ENCODE results near the gene CREB3L2.
A peak's percentile ranks its signal among the peaks of the same experiment; 100 is the strongest.

The CREB3L2 gene

DNA sequence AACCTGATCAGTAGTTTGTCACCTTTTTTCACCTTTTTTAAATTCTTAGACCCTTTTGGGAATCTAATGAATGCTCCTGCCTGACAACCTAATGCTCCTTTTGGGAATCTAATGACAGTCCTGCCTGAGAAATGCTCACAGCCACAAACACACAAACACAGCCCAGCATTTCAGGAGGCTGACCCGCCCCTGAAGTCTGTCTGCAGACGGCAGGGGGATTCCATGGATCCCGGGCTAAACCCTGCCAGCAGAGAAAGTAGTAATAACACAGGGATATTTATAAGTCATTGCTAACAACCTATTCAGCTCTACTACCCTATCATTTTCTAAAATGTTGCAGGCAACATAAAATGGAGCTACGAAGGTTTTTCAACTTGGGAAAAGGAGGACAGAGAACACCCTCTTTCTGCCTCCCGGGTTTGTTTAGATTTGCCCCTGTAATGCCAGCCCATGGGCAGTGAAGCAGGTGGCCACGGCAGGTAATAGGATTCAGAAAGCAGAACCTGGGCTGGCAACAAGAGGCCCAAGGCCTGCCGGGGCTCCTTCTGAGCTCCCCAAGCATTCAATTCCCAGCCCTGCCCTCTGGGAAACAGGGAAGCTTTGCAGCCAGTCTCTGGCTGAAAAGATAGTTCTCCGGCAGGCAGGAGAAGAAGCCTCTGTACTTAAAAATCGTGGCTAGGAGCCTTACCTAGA lies 65.2 kb downstream of the CREB3L2 start:
- peak overlapping the region; percentile 56 to 67 for H3K27ac ChIP-seq (ENCODE audit: low read depth in 2 of 2, low read length in 2 of 2)

GRCh38 chr7:137935884-137936508 lies 65.9 kb downstream of the CREB3L2 start:
- H3K9ac ChIP-seq (ENCODE audit: low read depth in 1 of 2, low read length in 2 of 2): no peak overlapping the region
- peak overlapping the region; percentile 56 to 67 for H3K27ac ChIP-seq (ENCODE audit: low read depth in 2 of 2, low read length in 2 of 2)
- H3K36me3 ChIP-seq (ENCODE audit: control insufficient read depth in 2 of 2, insufficient read depth in 2 of 2, low read length in 2 of 2): no peaks in the 10 kb centered on the region
- H3K4me3 ChIP-seq (ENCODE audit: low read length in 2 of 2): peak overlapping the region; percentile 28 to 66
- no peaks in the 10 kb centered on the region for H3K9me3 ChIP-seq (ENCODE audit: control insufficient read depth in 2 of 2, low read length in 2 of 2)
- peaks cover 30 to 42% of the 10 kb centered on the region in 2 donors for H3K4me1 ChIP-seq (ENCODE audit: control insufficient read depth in 2 of 2, insufficient read depth in 2 of 2, low read length in 2 of 2)
- H3K27me3 ChIP-seq (ENCODE audit: control insufficient read depth in 2 of 2, insufficient read depth in 2 of 2, low read length in 2 of 2): no peaks in the 10 kb centered on the region

More for the DNA sequence above, 65.2 kb downstream of the CREB3L2 start:
- Histone ChIP-seq H3K36me3 (ENCODE audit: control insufficient read depth in 2 of 2, insufficient read depth in 2 of 2, low read length in 2 of 2) (no peaks in the 10 kb centered on the region), H3K4me1 (ENCODE audit: control insufficient read depth in 2 of 2, insufficient read depth in 2 of 2, low read length in 2 of 2) (peaks cover 30 to 43% of the 10 kb centered on the region in 2 donors), H3K9ac (ENCODE audit: low read depth in 1 of 2, low read length in 2 of 2) (no peak overlapping the region), H3K4me3 (ENCODE audit: low read length in 2 of 2) (peak overlapping the region in 1 of 2 donors; percentile 66), H3K9me3 (ENCODE audit: control insufficient read depth in 2 of 2, low read length in 2 of 2) (no peaks in the 10 kb centered on the region), H3K27me3 (ENCODE audit: control insufficient read depth in 2 of 2, insufficient read depth in 2 of 2, low read length in 2 of 2) (no peaks in the 10 kb centered on the region)

DNA sequence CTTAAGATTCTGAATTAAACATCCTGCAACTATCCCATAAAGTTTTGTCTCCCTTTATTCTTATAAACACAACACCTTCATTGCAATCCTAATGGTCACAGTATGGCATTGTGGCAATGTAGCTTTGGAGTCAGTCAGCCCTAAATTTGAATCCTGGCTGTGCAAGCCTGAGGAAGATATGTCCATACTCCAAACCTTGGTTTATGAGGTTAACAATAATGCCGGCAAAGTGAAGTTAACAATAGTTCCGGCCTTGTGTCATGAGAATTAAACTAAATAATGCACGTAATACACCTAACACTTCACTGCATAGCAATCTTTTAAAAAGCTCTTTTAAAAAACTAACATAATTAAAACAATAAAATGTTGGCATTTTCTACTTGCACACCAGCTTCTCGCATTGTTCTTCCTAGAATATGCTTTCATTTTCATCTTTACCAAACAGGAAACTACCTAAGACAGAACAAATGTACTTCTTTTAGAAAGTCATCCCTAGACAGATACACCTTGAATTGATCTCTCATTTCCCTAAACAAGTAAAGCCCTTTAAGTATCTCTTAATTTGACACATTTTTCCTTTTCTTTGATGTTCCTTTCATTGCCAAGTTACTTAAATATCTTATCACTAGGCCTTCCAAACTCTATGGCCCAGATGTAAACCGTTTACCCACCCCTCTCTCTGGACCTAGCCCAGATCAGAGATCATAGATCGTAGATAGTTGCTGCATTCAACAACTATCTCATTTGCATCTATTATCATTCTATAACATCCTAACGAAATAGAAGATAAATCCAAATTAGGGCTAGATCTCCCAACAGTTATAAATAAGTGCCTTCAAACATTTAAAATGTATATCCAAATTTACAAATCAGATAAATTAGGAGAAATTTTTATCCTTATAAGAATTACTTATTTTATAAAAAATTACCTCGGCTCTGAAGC lies 66.7 kb downstream of the CREB3L2 start:
- Histone ChIP-seq H3K9ac (ENCODE audit: low read depth in 1 of 2, low read length in 2 of 2) (peak overlapping the region; percentile 18 to 38), H3K9me3 (ENCODE audit: control insufficient read depth in 2 of 2, low read length in 2 of 2) (no peaks in the 10 kb centered on the region), H3K4me1 (ENCODE audit: control insufficient read depth in 2 of 2, insufficient read depth in 2 of 2, low read length in 2 of 2) (peaks cover 30 to 36% of the 10 kb centered on the region in 2 donors), H3K27me3 (ENCODE audit: control insufficient read depth in 2 of 2, insufficient read depth in 2 of 2, low read length in 2 of 2) (no peaks in the 10 kb centered on the region), H3K4me3 (ENCODE audit: low read length in 2 of 2) (peak overlapping the region; percentile 28 to 66), H3K36me3 (ENCODE audit: control insufficient read depth in 2 of 2, insufficient read depth in 2 of 2, low read length in 2 of 2) (no peaks in the 10 kb centered on the region), H3K27ac (ENCODE audit: low read depth in 2 of 2, low read length in 2 of 2) (peak overlapping the region; percentile 71 to 78)

- no peaks in the 10 kb centered on the region for H3K9me3 ChIP-seq (ENCODE audit: control insufficient read depth in 2 of 2, low read length in 2 of 2)
- H3K4me1 ChIP-seq (ENCODE audit: control insufficient read depth in 2 of 2, insufficient read depth in 2 of 2, low read length in 2 of 2): peaks cover 30 to 36% of the 10 kb centered on the region in 2 donors
- H3K9ac ChIP-seq (ENCODE audit: low read depth in 1 of 2, low read length in 2 of 2): no peak overlapping the region
- H3K27ac ChIP-seq (ENCODE audit: low read depth in 2 of 2, low read length in 2 of 2): peak overlapping the region; percentile 34 to 78
- no peaks in the 10 kb centered on the region for H3K27me3 ChIP-seq (ENCODE audit: control insufficient read depth in 2 of 2, insufficient read depth in 2 of 2, low read length in 2 of 2)
- no peaks in the 10 kb centered on the region for H3K36me3 ChIP-seq (ENCODE audit: control insufficient read depth in 2 of 2, insufficient read depth in 2 of 2, low read length in 2 of 2)
- peak overlapping the region; percentile 28 to 66 for H3K4me3 ChIP-seq (ENCODE audit: low read length in 2 of 2)
These were observed 67.6 kb downstream of the CREB3L2 start for GRCh38 chr7:137934176-137934826.

DNA sequence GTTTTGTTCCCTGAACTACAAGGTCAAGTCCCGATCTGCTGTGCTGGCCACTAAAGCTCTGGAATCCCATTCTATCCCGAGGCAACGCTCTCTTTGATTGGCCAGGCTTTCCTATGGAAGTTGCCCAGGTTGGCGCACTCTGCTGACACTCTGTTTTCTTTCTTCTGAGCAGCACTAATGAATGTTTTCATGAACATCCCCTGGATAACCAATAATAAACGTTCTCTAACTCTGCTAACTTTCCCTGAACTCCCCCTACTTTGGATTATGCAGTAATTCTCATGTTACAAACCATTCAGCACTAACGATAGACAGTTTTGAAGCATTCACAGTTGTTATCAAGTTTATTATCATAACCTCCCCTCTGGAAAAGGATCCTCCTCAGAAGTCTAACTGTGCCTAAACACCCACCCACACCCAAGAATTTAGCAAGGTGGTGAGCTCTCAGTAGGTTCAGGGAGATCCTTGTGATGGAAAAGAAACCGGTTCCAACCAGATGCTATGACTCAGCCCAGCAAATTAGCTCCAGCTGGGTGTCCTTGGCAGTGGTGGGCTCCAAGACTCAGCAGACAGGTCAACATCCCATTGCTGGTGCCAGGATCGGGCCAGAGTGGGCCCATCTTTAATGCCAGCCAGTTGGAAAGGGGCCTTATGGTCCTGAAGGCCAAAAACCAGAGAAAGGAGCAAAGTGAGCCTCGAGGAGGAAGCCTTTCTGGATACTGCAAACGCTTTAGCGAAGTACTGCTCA lies 68.4 kb downstream of the CREB3L2 start:
- Histone ChIP-seq H3K9ac (ENCODE audit: low read depth in 1 of 2, low read length in 2 of 2) (no peak overlapping the region), H3K27me3 (ENCODE audit: control insufficient read depth in 2 of 2, insufficient read depth in 2 of 2, low read length in 2 of 2) (no peaks in the 10 kb centered on the region), H3K36me3 (ENCODE audit: control insufficient read depth in 2 of 2, insufficient read depth in 2 of 2, low read length in 2 of 2) (no peaks in the 10 kb centered on the region), H3K27ac (ENCODE audit: low read depth in 2 of 2, low read length in 2 of 2) (peak overlapping the region; percentile 44 to 53), H3K4me1 (ENCODE audit: control insufficient read depth in 2 of 2, insufficient read depth in 2 of 2, low read length in 2 of 2) (peaks cover 30 to 36% of the 10 kb centered on the region in 2 donors), H3K4me3 (ENCODE audit: low read length in 2 of 2) (no peak overlapping the region), H3K9me3 (ENCODE audit: control insufficient read depth in 2 of 2, low read length in 2 of 2) (no peaks in the 10 kb centered on the region)

DNA sequence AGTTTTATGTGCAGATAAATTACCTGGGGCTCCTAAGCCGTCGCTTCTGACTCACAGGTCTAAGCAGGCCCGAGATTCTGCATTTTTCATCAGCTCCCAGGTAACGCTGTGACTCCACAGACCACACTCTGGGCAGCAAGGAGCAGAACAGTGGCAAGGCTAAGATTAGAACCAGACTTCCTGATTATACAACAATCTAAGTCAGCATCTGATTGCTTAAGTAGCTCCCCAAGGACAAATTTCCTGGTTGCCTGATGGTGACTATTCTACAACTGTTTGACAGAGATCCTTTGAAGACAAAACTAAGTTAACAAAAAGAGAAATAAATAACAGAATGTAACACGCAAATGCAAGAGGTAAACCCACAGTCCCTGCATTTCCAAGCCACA lies 69.0 kb downstream of the CREB3L2 start:
- no peak overlapping the region for H3K9ac ChIP-seq (ENCODE audit: low read depth in 1 of 2, low read length in 2 of 2)
- H3K4me1 ChIP-seq (ENCODE audit: control insufficient read depth in 2 of 2, insufficient read depth in 2 of 2, low read length in 2 of 2): peaks cover 30 to 36% of the 10 kb centered on the region in 2 donors
- peaks cover 3% of the 10 kb centered on the region in 2 donors for H3K36me3 ChIP-seq (ENCODE audit: control insufficient read depth in 2 of 2, insufficient read depth in 2 of 2, low read length in 2 of 2)
- H3K9me3 ChIP-seq (ENCODE audit: control insufficient read depth in 2 of 2, low read length in 2 of 2): no peaks in the 10 kb centered on the region
- H3K4me3 ChIP-seq (ENCODE audit: low read length in 2 of 2): no peak overlapping the region
- H3K27me3 ChIP-seq (ENCODE audit: control insufficient read depth in 2 of 2, insufficient read depth in 2 of 2, low read length in 2 of 2): no peaks in the 10 kb centered on the region
- peak overlapping the region; percentile 24 to 53 for H3K27ac ChIP-seq (ENCODE audit: low read depth in 2 of 2, low read length in 2 of 2)

DNA sequence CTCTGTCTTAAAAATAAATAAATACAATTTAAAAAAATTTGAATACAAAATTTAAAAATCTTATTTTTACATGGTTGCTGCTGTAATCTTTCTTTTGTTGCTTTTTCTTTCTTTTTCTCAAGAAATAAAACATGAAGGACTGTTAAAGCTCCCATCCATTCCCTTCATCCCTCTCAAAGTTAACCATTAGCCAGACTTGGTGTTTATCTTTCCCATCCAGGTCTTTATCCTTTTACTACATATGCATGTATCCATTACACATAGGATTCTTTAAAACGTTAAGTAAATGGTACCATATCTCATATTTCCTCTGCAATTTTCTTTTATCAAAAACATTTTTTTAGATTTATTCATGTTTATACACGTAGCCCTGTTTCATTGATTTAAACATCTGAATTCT lies 70.1 kb downstream of the CREB3L2 start:
- H3K27me3 ChIP-seq (ENCODE audit: control insufficient read depth in 2 of 2, insufficient read depth in 2 of 2, low read length in 2 of 2): no peaks in the 10 kb centered on the region
- H3K9ac ChIP-seq (ENCODE audit: low read depth in 1 of 2, low read length in 2 of 2): no peak overlapping the region
- H3K9me3 ChIP-seq (ENCODE audit: control insufficient read depth in 2 of 2, low read length in 2 of 2): no peaks in the 10 kb centered on the region
- peaks cover 27 to 36% of the 10 kb centered on the region in 2 donors for H3K4me1 ChIP-seq (ENCODE audit: control insufficient read depth in 2 of 2, insufficient read depth in 2 of 2, low read length in 2 of 2)
- H3K27ac ChIP-seq (ENCODE audit: low read depth in 2 of 2, low read length in 2 of 2): no peak overlapping the region
- H3K4me3 ChIP-seq (ENCODE audit: low read length in 2 of 2): no peak overlapping the region
- H3K36me3 ChIP-seq (ENCODE audit: control insufficient read depth in 2 of 2, insufficient read depth in 2 of 2, low read length in 2 of 2): peaks cover 5% of the 10 kb centered on the region in 2 donors

DNA sequence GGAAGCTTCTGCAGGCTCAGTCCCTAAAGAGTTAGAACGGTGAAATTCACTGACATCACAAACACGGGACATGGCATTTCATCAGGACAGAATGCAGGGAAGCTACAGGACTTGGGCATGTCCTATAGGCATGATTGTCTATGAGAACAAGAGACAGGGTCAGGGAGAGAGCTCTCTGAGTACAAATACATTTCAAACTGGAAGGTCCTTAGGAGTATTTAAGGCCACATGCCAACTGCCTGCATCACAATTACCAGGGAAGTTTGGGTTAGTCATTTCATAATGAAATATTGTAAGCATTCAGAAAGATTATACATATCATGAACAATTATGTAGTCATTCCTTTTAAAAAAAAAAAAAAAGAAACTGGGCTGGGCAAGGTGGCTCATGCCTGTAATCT lies 71.3 kb downstream of the CREB3L2 start:
- Histone ChIP-seq H3K27me3 (ENCODE audit: control insufficient read depth in 2 of 2, insufficient read depth in 2 of 2, low read length in 2 of 2) (no peaks in the 10 kb centered on the region), H3K27ac (ENCODE audit: low read depth in 2 of 2, low read length in 2 of 2) (no peak overlapping the region), H3K36me3 (ENCODE audit: control insufficient read depth in 2 of 2, insufficient read depth in 2 of 2, low read length in 2 of 2) (peaks cover 12 to 13% of the 10 kb centered on the region in 2 donors), H3K4me3 (ENCODE audit: low read length in 2 of 2) (no peak overlapping the region), H3K4me1 (ENCODE audit: control insufficient read depth in 2 of 2, insufficient read depth in 2 of 2, low read length in 2 of 2) (peaks cover 16 to 26% of the 10 kb centered on the region in 2 donors), H3K9ac (ENCODE audit: low read depth in 1 of 2, low read length in 2 of 2) (no peak overlapping the region), H3K9me3 (ENCODE audit: control insufficient read depth in 2 of 2, low read length in 2 of 2) (no peaks in the 10 kb centered on the region)

DNA sequence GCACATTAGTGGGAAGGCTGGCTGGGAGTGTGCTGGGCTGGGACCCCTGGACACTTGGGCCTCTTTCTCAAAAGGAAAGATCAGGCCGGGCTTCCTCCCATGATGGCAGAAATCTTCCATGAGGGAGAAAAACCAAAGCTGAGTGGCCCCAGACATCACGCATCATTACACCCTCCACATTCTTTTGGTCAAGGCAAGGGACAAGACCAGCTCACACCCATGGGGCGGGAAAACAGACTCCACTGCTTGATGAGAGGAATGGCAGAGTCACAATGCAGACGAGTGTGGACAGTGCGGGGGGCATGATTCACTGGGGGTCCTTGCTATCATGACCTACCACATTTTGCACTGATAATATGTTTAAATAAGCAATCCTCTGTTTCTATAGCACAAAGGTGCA lies 73.3 kb downstream of the CREB3L2 start:
- Histone ChIP-seq H3K4me1 (ENCODE audit: control insufficient read depth in 2 of 2, insufficient read depth in 2 of 2, low read length in 2 of 2) (peaks cover 11 to 12% of the 10 kb centered on the region in 2 donors), H3K36me3 (ENCODE audit: control insufficient read depth in 2 of 2, insufficient read depth in 2 of 2, low read length in 2 of 2) (peaks cover 14 to 18% of the 10 kb centered on the region in 2 donors), H3K9me3 (ENCODE audit: control insufficient read depth in 2 of 2, low read length in 2 of 2) (no peaks in the 10 kb centered on the region), H3K4me3 (ENCODE audit: low read length in 2 of 2) (no peak overlapping the region), H3K9ac (ENCODE audit: low read depth in 1 of 2, low read length in 2 of 2) (no peak overlapping the region), H3K27ac (ENCODE audit: low read depth in 2 of 2, low read length in 2 of 2) (no peak overlapping the region), H3K27me3 (ENCODE audit: control insufficient read depth in 2 of 2, insufficient read depth in 2 of 2, low read length in 2 of 2) (no peaks in the 10 kb centered on the region)

Measured in mucosa of rectum (tissue), 2 donors.